DND-41 (cell line): ENCODE data around the gene BTBD16.

Source experiments
- ATAC-seq: fragments of 200-7000 bp; cut with Tn5 transposase; 3 replicates; pipeline ENCODE4 v1.9.1; 2021; ENCODE audit warnings: low read depth; ENCODE audit not compliant: insufficient read depth
- DNase-seq: peaks from one replicate; pipeline ENCODE4 v3.0.0-alpha.2; 2020
- H2AFZ ChIP-seq: 2 replicates; pipeline ENCODE4 v1.6.0; 2012; ENCODE audit warnings: low read depth, low read length
- H3K27ac ChIP-seq: 2 replicates; pipeline ENCODE4 v1.5.1; 2012; ENCODE audit warnings: low read length, inconsistent platforms
- H3K27me3 ChIP-seq: fragments of 200-600 bp; sonication (generic); 2 replicates; pipeline ENCODE4 v1.6.0; 2012; ENCODE audit warnings: low read length, mild to moderate bottlenecking, inconsistent platforms; ENCODE audit not compliant: insufficient read depth, poor library complexity
- H3K36me3 ChIP-seq: 2 replicates; pipeline ENCODE4 v1.5.1; 2012; ENCODE audit warnings: low read length, inconsistent platforms; ENCODE audit not compliant: insufficient read depth
- H3K4me1 ChIP-seq: 2 replicates; pipeline ENCODE4 v1.5.1; 2012; ENCODE audit warnings: mild to moderate bottlenecking, low read length; ENCODE audit not compliant: insufficient read depth
- H3K4me2 ChIP-seq: 2 replicates; pipeline ENCODE4 v1.6.0; 2012; ENCODE audit warnings: mild to moderate bottlenecking, moderate library complexity, low read length, inconsistent platforms; ENCODE audit not compliant: insufficient read depth
- H3K4me3 ChIP-seq, 2 experiments: fragments of 200-600 bp in 1 of 2; shearing (Covaris generic) in 1 of 2; 2 replicates each; pipeline ENCODE4 v1.5.1; 2012 to 2016; ENCODE audit warnings: inconsistent platforms in 2 of 2, low read length in 2 of 2, mild to moderate bottlenecking in 2 of 2, low read depth in 1 of 2, moderate library complexity in 1 of 2
- H3K79me2 ChIP-seq: 2 replicates; pipeline ENCODE4 v1.6.0; 2012; ENCODE audit warnings: low read length, inconsistent platforms; ENCODE audit not compliant: insufficient read depth
- H3K9ac ChIP-seq: 2 replicates; pipeline ENCODE4 v1.6.0; 2012; ENCODE audit warnings: low read depth, mild to moderate bottlenecking, inconsistent platforms, low read length, moderate library complexity
- H3K9me3 ChIP-seq: 2 replicates; pipeline ENCODE4 v1.5.1; 2012; ENCODE audit warnings: low read length, moderate library complexity, mild to moderate bottlenecking, inconsistent platforms; ENCODE audit not compliant: insufficient read depth, severe bottlenecking
- H4K20me1 ChIP-seq: 2 replicates; pipeline ENCODE4 v1.6.0; 2012; ENCODE audit warnings: low read length; ENCODE audit not compliant: insufficient read depth
- EZH2 ChIP-seq: IDR thresholded peaks from 3 replicates; pipeline ENCODE4 v1.6.1; 2012; ENCODE audit warnings: borderline replicate concordance, low read depth, mild to moderate bottlenecking, moderate library complexity, low read length, inconsistent platforms; ENCODE audit not compliant: severe bottlenecking
- TF ChIP-seq, protein P1 (sequence below): IDR thresholded peaks from 2 replicates; pipeline ENCODE4 v1.5.1; 2012; ENCODE audit warnings: borderline replicate concordance, low read length, moderate library complexity, mild to moderate bottlenecking; ENCODE audit not compliant: poor library complexity, severe bottlenecking; ENCODE audit errors: extremely low read depth

BTBD16 gene

GRCh38 chr10:122326806-122327205, 55.7 kb downstream of the BTBD16 start:
- Histone ChIP-seq H3K27me3 (peaks cover 8% of the 10 kb centered on the region), H3K79me2 (no peaks in the 10 kb centered on the region), H3K4me2 (no peak overlapping the region), H3K9ac (no peak overlapping the region), H3K27ac (no peak overlapping the region), H3K4me3 (no peak overlapping the region), H3K36me3 (no peaks in the 10 kb centered on the region), H2AFZ (no peak overlapping the region), H4K20me1 (no peaks in the 10 kb centered on the region), H3K9me3 (no peaks in the 10 kb centered on the region), H3K4me1 (no peaks in the 10 kb centered on the region)
- TF ChIP-seq EZH2: no peak
- TF ChIP-seq, protein P1, sequence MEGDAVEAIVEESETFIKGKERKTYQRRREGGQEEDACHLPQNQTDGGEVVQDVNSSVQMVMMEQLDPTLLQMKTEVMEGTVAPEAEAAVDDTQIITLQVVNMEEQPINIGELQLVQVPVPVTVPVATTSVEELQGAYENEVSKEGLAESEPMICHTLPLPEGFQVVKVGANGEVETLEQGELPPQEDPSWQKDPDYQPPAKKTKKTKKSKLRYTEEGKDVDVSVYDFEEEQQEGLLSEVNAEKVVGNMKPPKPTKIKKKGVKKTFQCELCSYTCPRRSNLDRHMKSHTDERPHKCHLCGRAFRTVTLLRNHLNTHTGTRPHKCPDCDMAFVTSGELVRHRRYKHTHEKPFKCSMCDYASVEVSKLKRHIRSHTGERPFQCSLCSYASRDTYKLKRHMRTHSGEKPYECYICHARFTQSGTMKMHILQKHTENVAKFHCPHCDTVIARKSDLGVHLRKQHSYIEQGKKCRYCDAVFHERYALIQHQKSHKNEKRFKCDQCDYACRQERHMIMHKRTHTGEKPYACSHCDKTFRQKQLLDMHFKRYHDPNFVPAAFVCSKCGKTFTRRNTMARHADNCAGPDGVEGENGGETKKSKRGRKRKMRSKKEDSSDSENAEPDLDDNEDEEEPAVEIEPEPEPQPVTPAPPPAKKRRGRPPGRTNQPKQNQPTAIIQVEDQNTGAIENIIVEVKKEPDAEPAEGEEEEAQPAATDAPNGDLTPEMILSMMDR: no peak
- ATAC-seq: no peak
- no peak for DNase-seq

DNA sequence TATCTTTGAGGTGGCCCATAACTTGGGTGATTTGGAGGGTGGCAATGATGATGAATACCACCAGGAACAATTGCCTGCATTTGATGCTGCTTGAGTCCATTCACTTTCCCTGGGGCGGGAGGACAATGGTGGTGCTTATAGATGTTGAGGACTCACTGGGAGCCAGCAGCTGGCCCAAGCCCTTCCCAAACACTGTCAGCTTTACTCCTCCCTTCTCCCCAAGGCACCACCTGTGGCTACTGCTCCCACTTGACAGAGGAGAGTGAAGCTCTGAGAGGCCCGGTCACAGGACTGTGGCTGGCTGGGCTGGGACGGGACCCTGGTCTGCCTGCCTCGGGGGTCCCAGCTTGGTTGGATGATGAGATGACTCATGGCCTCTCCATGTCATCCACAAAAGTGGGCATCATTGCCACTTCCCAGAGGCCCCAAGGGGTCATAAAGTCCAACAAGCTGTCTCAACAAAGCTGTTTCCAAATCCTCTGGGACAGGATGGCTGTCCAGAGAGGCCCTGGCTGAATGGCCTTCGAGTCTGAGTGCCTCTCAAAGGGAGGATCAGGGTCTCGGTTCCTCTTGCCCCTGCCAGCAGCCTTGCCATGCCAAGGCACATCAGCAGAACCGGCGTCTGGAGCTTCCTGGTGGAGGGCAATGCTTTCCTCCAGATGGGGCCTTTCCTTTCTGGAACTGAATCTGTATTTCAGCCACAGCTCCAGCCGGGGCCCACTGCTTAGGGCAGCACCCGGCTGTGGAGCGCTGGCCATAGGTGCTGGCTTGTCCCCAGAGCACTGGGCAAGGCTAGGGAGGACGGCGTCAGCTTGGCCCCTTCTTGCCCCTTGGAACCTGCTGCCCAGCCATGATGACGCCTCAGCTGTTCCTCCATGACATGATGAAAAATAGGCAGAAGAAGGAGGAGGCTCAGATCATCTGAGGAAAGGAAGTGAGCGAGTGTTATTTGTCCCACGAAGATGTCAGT, 56.4 kb downstream of the BTBD16 start:
- Histone ChIP-seq H4K20me1 (no peaks in the 10 kb centered on the region), H3K4me1 (no peaks in the 10 kb centered on the region), H3K27me3 (peaks cover 8% of the 10 kb centered on the region), H2AFZ (no peak overlapping the region), H3K9ac (no peak overlapping the region), H3K9me3 (no peaks in the 10 kb centered on the region), H3K36me3 (no peaks in the 10 kb centered on the region), H3K79me2 (no peaks in the 10 kb centered on the region), H3K27ac (no peak overlapping the region), H3K4me3 (no peak overlapping the region), H3K4me2 (no peak overlapping the region)
- no peak for ATAC-seq
- no peak for DNase-seq
- TF ChIP-seq, protein P1: no peak
- TF ChIP-seq EZH2: no peak

- ATAC-seq (no peak), DNase-seq (no peak)
- no peak overlapping the region for H3K4me2 ChIP-seq
- no peak overlapping the region for H3K9ac ChIP-seq
- H3K9me3 ChIP-seq: no peaks in the 10 kb centered on the region
- no peak overlapping the region for H2AFZ ChIP-seq
- H3K79me2 ChIP-seq: no peaks in the 10 kb centered on the region
- H3K4me1 ChIP-seq: no peaks in the 10 kb centered on the region
- no peak overlapping the region for H3K4me3 ChIP-seq
- H3K27me3 ChIP-seq: peaks cover 4% of the 10 kb centered on the region
- TF ChIP-seq, protein P1: no peak
- no peak for TF ChIP-seq EZH2
- no peaks in the 10 kb centered on the region for H3K36me3 ChIP-seq
- H3K27ac ChIP-seq: no peak overlapping the region
- no peaks in the 10 kb centered on the region for H4K20me1 ChIP-seq
Observed at GRCh38 chr10:122328676-122329075, 57.6 kb downstream of the BTBD16 start.
